Hepatocyte (in vitro differentiated cells): ENCODE measurements around the gene TACR2. TPM values are rescaled to one million over a fixed set of nuclear protein-coding genes. Genes with fewer than 3 reads are reported as not detected.

Experiments used
- DNase-seq: peaks from one replicate; pipeline ENCODE4 v3.0.0-alpha.2; 2016; ENCODE audit warnings: low spot score
- H2AFZ ChIP-seq: fragments of 200-600 bp; sonication (generic); 2 replicates; pipeline ENCODE4 v1.6.0; 2016; ENCODE audit warnings: antibody characterized with exemption, mild to moderate bottlenecking
- H3K27ac ChIP-seq: fragments of 200-600 bp; sonication (generic); 2 replicates; pipeline ENCODE4 v1.5.1; 2016; ENCODE audit warnings: mild to moderate bottlenecking
- H3K27me3 ChIP-seq: fragments of 200-600 bp; sonication (generic); 2 replicates; pipeline ENCODE4 v1.6.1; 2016
- H3K36me3 ChIP-seq: fragments of 200-600 bp; sonication (generic); replicated peaks from 2 replicates; pipeline ENCODE4 v1.5.1; 2016; ENCODE audit warnings: low read depth; ENCODE audit not compliant: insufficient read depth
- H3K4me1 ChIP-seq: fragments of 200-600 bp; sonication (generic); 2 replicates; pipeline ENCODE4 v1.5.1; 2016; ENCODE audit warnings: mild to moderate bottlenecking, moderate library complexity; ENCODE audit not compliant: insufficient read depth
- H3K4me2 ChIP-seq: fragments of 200-600 bp; sonication (generic); 2 replicates; pipeline ENCODE4 v1.6.0; 2016
- H3K4me3 ChIP-seq: fragments of 200-600 bp; sonication (generic); 2 replicates; pipeline ENCODE4 v1.5.1; 2016; ENCODE audit warnings: mild to moderate bottlenecking
- H3K79me2 ChIP-seq: fragments of 200-600 bp; sonication (generic); 2 replicates; pipeline ENCODE4 v1.6.0; 2017; ENCODE audit warnings: mild to moderate bottlenecking
- H3K9me2 ChIP-seq: fragments of 200-600 bp; sonication (generic); replicated peaks from 2 replicates; pipeline ENCODE4 v1.6.0; 2017; ENCODE audit warnings: mild to moderate bottlenecking; ENCODE audit not compliant: insufficient read depth
- H3K9me3 ChIP-seq: fragments of 200-600 bp; sonication (generic); 2 replicates; pipeline ENCODE4 v1.5.1; 2016; ENCODE audit warnings: low read depth, mild to moderate bottlenecking
- H4K20me1 ChIP-seq: fragments of 200-600 bp; sonication (generic); 2 replicates; pipeline ENCODE4 v1.6.0; 2016; ENCODE audit warnings: mild to moderate bottlenecking; ENCODE audit not compliant: insufficient read depth, poor library complexity, severe bottlenecking
- CTCF ChIP-seq: fragments of 200-600 bp; sonication (generic); IDR thresholded peaks from 2 replicates; pipeline ENCODE4 v1.5.1; 2016; ENCODE audit warnings: antibody characterized with exemption, mild to moderate bottlenecking; ENCODE audit not compliant: poor library complexity
- EZH2 ChIP-seq: fragments of 200-600 bp; sonication (generic); IDR thresholded peaks from 2 replicates; pipeline ENCODE4 v1.6.1; 2016; ENCODE audit warnings: antibody characterized with exemption, mild to moderate bottlenecking, borderline replicate concordance
- EZH2phosphoT487 ChIP-seq: fragments of 200-600 bp; sonication (generic); IDR thresholded peaks from one replicate; pipeline ENCODE4 v1.6.1; 2018; ENCODE audit warnings: antibody characterized with exemption, mild to moderate bottlenecking, low read depth, moderate library complexity; ENCODE audit not compliant: unreplicated experiment, severe bottlenecking
- WGBS: methylation state at CpG from one replicate; pipeline ENCODE4 v1.1.6; 2016; ENCODE audit warnings: low lambda C conversion rate; ENCODE audit errors: missing lambda C conversion rate; 5-methylcytosine and 5-hydroxymethylcytosine counted together
- polyA plus RNA-seq: library from polyadenylated mRNA; unstranded; fragments of >200 nt; fragmentation: Nextera tagmentation; extraction: Ambion mirVana; gene quantifications from 2 replicates; pipeline ENCODE4 v1.2.1, GENCODE V29; 2016
- total RNA-seq: library from RNA; depleted of rRNA; stranded (reverse); fragments of >200 nt; gene quantifications from 2 replicates; pipeline ENCODE4 v1.2.3, GENCODE V29; 2014

TACR2 gene
- total and polyA plus RNA-seq, 2 experiments from 2014 or later: 0.07 TPM; not detected in 1

- Histone ChIP-seq H3K4me1 (no peaks in the 10 kb centered on the region), H3K79me2 (no peaks in the 10 kb centered on the region), H4K20me1 (no peaks in the 10 kb centered on the region), H3K9me3 (no peaks in the 10 kb centered on the region), H3K27ac (no peak overlapping the region), H3K27me3 (no peaks in the 10 kb centered on the region), H2AFZ (no peak overlapping the region), H3K36me3 (no peaks in the 10 kb centered on the region), H3K4me2 (no peak overlapping the region), H3K9me2 (no peaks in the 10 kb centered on the region), H3K4me3 (no peak overlapping the region)
- TF ChIP-seq CTCF (no peak), EZH2phosphoT487 (no peak), EZH2 (no peak)
- 55% methylated on average over 19 of the region's 19 CpGs for WGBS
- no peak for DNase-seq
Observed at GRCh38 chr10:69375307-69376151, 41.2 kb downstream of the TACR2 start.

DNA sequence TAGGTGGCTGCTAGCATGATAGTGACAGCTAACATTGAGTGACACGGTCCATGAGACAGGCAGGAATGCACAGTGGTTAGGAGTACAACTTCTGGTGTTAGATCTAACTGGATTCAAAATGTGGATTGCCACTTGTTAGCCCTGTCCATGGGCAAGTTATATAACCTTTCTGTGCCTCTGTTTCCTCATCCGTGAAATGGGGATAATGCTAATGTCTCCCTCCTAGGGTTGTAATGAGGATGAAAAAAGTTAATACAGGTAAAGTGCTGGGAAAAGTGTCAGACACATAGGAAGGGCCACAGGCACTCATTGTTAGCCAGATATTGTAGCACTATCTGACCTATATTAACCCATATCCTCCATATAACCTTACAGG, 41.8 kb downstream of the TACR2 start:
- no peak for DNase-seq
- no peaks in the 10 kb centered on the region for H3K27me3 ChIP-seq
- no peaks in the 10 kb centered on the region for H3K9me2 ChIP-seq
- no peak overlapping the region for H3K27ac ChIP-seq
- H2AFZ ChIP-seq: no peak overlapping the region
- TF ChIP-seq EZH2phosphoT487: no peak
- TF ChIP-seq CTCF: no peak
- TF ChIP-seq EZH2: no peak
- no peak overlapping the region for H3K4me3 ChIP-seq
- no peaks in the 10 kb centered on the region for H3K36me3 ChIP-seq
- no peaks in the 10 kb centered on the region for H3K79me2 ChIP-seq
- H3K9me3 ChIP-seq: no peaks in the 10 kb centered on the region
- H4K20me1 ChIP-seq: no peaks in the 10 kb centered on the region
- no peak overlapping the region for H3K4me2 ChIP-seq
- no peaks in the 10 kb centered on the region for H3K4me1 ChIP-seq
- WGBS: 96% methylated on average over 2 of the region's 2 CpGs

DNA sequence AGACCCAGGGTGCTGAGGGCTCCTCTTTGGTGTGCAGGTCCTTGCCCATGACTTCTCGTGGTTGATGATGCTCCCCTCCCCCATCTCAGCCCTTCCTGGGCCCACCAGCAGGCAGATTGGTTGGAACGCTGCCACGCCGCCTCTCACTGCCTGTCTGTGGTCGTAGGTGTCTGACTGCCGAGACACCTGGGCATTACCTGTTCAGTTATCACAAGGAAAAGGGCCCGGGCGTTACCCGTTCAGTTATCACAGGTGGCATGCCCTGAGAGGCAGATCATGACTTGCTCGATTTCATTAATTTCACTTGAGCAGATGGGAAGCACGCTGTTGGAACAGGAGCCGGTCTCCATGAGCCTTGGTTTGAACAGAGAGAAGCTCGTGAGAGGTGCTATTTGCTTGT, 42.5 kb downstream of the TACR2 start:
- no peak for TF ChIP-seq EZH2phosphoT487
- no peak for TF ChIP-seq CTCF
- no peak for TF ChIP-seq EZH2

More for the DNA sequence above, 42.5 kb downstream of the TACR2 start:
- no peak for DNase-seq
- H3K4me2 ChIP-seq: no peak overlapping the region
- H3K27me3 ChIP-seq: no peaks in the 10 kb centered on the region
- H3K9me3 ChIP-seq: no peaks in the 10 kb centered on the region
- H3K79me2 ChIP-seq: no peaks in the 10 kb centered on the region
- 96% methylated on average over 13 of the region's 13 CpGs for WGBS
- no peak overlapping the region for H3K4me3 ChIP-seq
- no peak overlapping the region for H2AFZ ChIP-seq
- no peaks in the 10 kb centered on the region for H3K4me1 ChIP-seq
- H3K9me2 ChIP-seq: no peaks in the 10 kb centered on the region
- no peak overlapping the region for H3K27ac ChIP-seq
- no peaks in the 10 kb centered on the region for H4K20me1 ChIP-seq
- no peaks in the 10 kb centered on the region for H3K36me3 ChIP-seq
